Endothelial cell of hepatic sinusoid (primary cell): ENCODE data around the gene ATXN2.
"Not testable (repeated sequence)": the region's sequence is repeated elsewhere in the genome, so short reads cannot be mapped to it uniquely, and the experiment has no call there.

Experiments
- in situ Hi-C: cut with HindIII; loops from 2 replicates; pipeline ENCODE4 v1.10.0; 2017; ENCODE audit warnings: low sequenced_read_pairs

The ATXN2 gene

GRCh38 chr12:111573476-111573875, 25.6 kb downstream of the ATXN2 start:
- in situ Hi-C loops = no loop called here

- in situ Hi-C loops = no loop called here
Observed at GRCh38 chr12:111570084-111570961, 28.8 kb downstream of the ATXN2 start.

- in situ Hi-C loops = no loop called here
Observed at GRCh38 chr12:111569363-111570083, 29.6 kb downstream of the ATXN2 start.

GRCh38 chr12:111560844-111561243, 38.3 kb downstream of the ATXN2 start:
- in situ Hi-C loops = not testable (repeated sequence)

- in situ Hi-C loops = no loop called here
Observed at GRCh38 chr12:111558107-111558376, 41.1 kb downstream of the ATXN2 start.

- in situ Hi-C loops = no loop called here
Observed at GRCh38 chr12:111557271-111558106, 41.6 kb downstream of the ATXN2 start.

GRCh38 chr12:111556676-111557075, 42.4 kb downstream of the ATXN2 start:
- in situ Hi-C loops = no loop called here

GRCh38 chr12:111555313-111555712, 43.8 kb downstream of the ATXN2 start:
- in situ Hi-C loops = not testable (repeated sequence)

- in situ Hi-C loops = no loop called here
Observed at GRCh38 chr12:111546758-111547383, 52.2 kb downstream of the ATXN2 start.

GRCh38 chr12:111546171-111546570, 52.9 kb downstream of the ATXN2 start:
- in situ Hi-C loops = no loop called here

- in situ Hi-C loops = no loop called here
Observed at GRCh38 chr12:111544032-111544431, 55.1 kb downstream of the ATXN2 start.

- in situ Hi-C loops = no loop called here
Observed at GRCh38 chr12:111532751-111533150, 66.4 kb downstream of the ATXN2 start.

GRCh38 chr12:111529424-111530368, 69.4 kb downstream of the ATXN2 start:
- in situ Hi-C loops = no loop called here

- in situ Hi-C loops = loop anchor here (5.0 kb wide), 1 partner anchor 46 kb away; no protein-coding TSS in a partner anchor
Observed at GRCh38 chr12:111523587-111524167, 75.4 kb downstream of the ATXN2 start.

GRCh38 chr12:111521801-111522200, 77.3 kb downstream of the ATXN2 start:
- in situ Hi-C loops = loop anchor here (5.0 kb wide), 1 partner anchor 44 kb away; no protein-coding TSS in a partner anchor

GRCh38 chr12:111519937-111520336, 79.2 kb downstream of the ATXN2 start:
- in situ Hi-C loops = loop anchor here (5.0 kb wide), 1 partner anchor 43 kb away; no protein-coding TSS in a partner anchor

- in situ Hi-C loops = no loop called here
Observed at GRCh38 chr12:111519083-111519482, 80.0 kb downstream of the ATXN2 start.

GRCh38 chr12:111507719-111508118, 91.4 kb downstream of the ATXN2 start:
- in situ Hi-C loops = loop anchor here (5.0 to 10.0 kb wide), 3 partner anchors 53 to 167 kb away; no protein-coding TSS in a partner anchor

- in situ Hi-C loops = loop anchor here (5.0 to 10.0 kb wide), 3 partner anchors 52 to 168 kb away; no protein-coding TSS in a partner anchor
Observed at GRCh38 chr12:111507258-111507657, 91.9 kb downstream of the ATXN2 start.
